CD4-positive, alpha-beta T cell treated with Interferon gamma for 1 hour (primary cell): ENCODE measurements around the gene ACAT1.
"Not testable (repeated sequence)": the region's sequence is repeated elsewhere in the genome, so short reads cannot be mapped to it uniquely, and the experiment has no call there.

Experiments
- DNase-seq: peaks from one replicate; pipeline ENCODE4 v3.0.0-alpha.2; 2020

ACAT1 gene

GRCh38 chr11:108147150-108147549 is 25.8 kb downstream of the ACAT1 start:
- no peak for DNase-seq

GRCh38 chr11:108148556-108148955 is 27.2 kb downstream of the ACAT1 start:
- no peak for DNase-seq

GRCh38 chr11:108154591-108154990 is 33.2 kb downstream of the ACAT1 start:
- DNase-seq, result no peak

GRCh38 chr11:108160970-108161566 is 39.7 kb downstream of the ACAT1 start:
- no peak for DNase-seq

- DNase-seq, result not testable (repeated sequence)
Measured at GRCh38 chr11:108162878-108163277, 41.5 kb downstream of the ACAT1 start.

- DNase-seq, result no peak
Measured at GRCh38 chr11:108167624-108168023, 46.3 kb downstream of the ACAT1 start.

GRCh38 chr11:108170184-108170583 is 48.8 kb downstream of the ACAT1 start:
- no peak for DNase-seq

- no peak for DNase-seq
Measured at GRCh38 chr11:108177570-108177969, 56.2 kb downstream of the ACAT1 start.

GRCh38 chr11:108193725-108194124 is 72.4 kb downstream of the ACAT1 start:
- no peak for DNase-seq

- DNase-seq, result no peak
Measured at GRCh38 chr11:108196901-108197300, 75.5 kb downstream of the ACAT1 start.
